Measurements from ENCODE around the gene GADD45G. TPM values are rescaled to one million over a fixed set of nuclear protein-coding genes. Genes with fewer than 3 reads are reported as not detected.

Gene GADD45G
- total and polyA plus RNA-seq, 4 donors, result 5.5 to 106 (median 43.3) TPM

DNA sequence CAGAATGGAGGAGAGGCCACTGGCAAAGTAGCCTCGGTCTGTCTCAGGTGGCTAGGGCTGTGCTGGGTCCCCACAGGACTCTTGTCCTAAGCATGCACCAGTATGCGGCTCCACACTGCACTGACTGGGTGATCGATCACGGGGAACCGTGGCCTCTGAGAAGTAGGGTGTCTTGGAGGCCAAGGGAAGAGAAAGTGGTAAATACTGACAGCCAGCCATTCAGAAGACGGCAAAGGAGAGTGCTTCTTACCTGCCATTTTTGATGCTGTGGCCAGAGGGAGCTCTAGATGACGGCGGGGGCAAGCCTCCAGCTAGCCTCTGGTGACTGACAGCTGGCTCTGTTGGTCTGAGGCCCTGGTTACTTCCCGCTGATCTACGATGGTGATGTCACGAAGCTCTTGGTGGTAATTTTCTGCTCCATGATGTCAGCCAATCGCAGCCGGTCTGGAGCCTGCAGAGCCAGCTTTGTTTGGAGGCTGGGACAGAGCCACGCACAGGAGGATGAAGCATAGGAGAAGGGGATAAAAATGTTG, 40.4 kb upstream of the GADD45G start (continued):
- TF ChIP-seq, protein P1, sequence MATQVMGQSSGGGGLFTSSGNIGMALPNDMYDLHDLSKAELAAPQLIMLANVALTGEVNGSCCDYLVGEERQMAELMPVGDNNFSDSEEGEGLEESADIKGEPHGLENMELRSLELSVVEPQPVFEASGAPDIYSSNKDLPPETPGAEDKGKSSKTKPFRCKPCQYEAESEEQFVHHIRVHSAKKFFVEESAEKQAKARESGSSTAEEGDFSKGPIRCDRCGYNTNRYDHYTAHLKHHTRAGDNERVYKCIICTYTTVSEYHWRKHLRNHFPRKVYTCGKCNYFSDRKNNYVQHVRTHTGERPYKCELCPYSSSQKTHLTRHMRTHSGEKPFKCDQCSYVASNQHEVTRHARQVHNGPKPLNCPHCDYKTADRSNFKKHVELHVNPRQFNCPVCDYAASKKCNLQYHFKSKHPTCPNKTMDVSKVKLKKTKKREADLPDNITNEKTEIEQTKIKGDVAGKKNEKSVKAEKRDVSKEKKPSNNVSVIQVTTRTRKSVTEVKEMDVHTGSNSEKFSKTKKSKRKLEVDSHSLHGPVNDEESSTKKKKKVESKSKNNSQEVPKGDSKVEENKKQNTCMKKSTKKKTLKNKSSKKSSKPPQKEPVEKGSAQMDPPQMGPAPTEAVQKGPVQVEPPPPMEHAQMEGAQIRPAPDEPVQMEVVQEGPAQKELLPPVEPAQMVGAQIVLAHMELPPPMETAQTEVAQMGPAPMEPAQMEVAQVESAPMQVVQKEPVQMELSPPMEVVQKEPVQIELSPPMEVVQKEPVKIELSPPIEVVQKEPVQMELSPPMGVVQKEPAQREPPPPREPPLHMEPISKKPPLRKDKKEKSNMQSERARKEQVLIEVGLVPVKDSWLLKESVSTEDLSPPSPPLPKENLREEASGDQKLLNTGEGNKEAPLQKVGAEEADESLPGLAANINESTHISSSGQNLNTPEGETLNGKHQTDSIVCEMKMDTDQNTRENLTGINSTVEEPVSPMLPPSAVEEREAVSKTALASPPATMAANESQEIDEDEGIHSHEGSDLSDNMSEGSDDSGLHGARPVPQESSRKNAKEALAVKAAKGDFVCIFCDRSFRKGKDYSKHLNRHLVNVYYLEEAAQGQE (IDR thresholded peaks at IDR 0.05), result no peak
- TF ChIP-seq RAD21 (IDR thresholded peaks at IDR 0.05), result no peak
- TF ChIP-seq HNF4G (IDR thresholded peaks at IDR 0.05), result no peak
- TF ChIP-seq TAF1 (conservative IDR thresholded peaks at IDR 0.05), result no peak
- no peak for TF ChIP-seq HNF4A (conservative IDR thresholded peaks at IDR 0.05)
- TF ChIP-seq NR2F2 (IDR thresholded peaks at IDR 0.05), result no peak

DNA sequence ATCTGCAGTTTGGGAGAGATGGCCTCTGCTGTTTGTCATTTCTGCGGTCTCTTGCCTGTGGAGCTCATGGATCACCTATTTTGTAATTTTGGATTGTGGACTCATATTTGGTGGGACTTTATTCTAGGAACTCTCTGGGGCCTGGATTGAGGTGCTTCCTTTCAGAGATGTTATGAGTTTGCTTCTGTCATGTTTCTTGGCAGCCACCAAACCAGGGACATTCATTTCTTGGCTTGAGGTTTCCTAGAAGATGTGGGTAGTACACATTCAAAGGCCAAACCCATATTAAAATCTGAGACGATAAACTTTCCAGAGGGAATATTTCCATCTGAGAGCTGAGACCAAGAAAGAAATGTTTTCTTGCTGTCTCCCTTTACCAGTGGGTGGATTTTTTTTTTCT, 37.2 kb upstream of the GADD45G start:
- no peak overlapping the region for H3K27ac ChIP-seq (ENCODE audit: low read depth in 1 of 2, low read length in 2 of 2)
- no peaks in the 10 kb centered on the region for H3K36me3 ChIP-seq (ENCODE audit: control insufficient read depth in 4 of 4, insufficient read depth in 3 of 4, low read depth in 1 of 4, low read length in 3 of 4)
- WGBS, result 97% methylated on average over 2 of the region's 2 CpGs
- no peaks in the 10 kb centered on the region for H3K4me1 ChIP-seq (ENCODE audit: control insufficient read depth in 4 of 4, insufficient read depth in 4 of 4, low read length in 3 of 4)
- H3K9me3 ChIP-seq (ENCODE audit: control insufficient read depth in 4 of 4, low read length in 3 of 4), result no peaks in the 10 kb centered on the region
- no peak for DNase-seq (ENCODE audit: low spot score)
- no peaks in the 10 kb centered on the region for H3K27me3 ChIP-seq (ENCODE audit: control insufficient read depth in 4 of 4, insufficient read depth in 4 of 4, low read length in 3 of 4)
- TF ChIP-seq FOXA2 (IDR thresholded peaks at IDR 0.05) (no peak), YY1 (IDR thresholded peaks at IDR 0.05) (no peak), SP1 (IDR thresholded peaks at IDR 0.05) (no peak), RXRA (IDR thresholded peaks at IDR 0.05) (no peak), TAF1 (conservative IDR thresholded peaks at IDR 0.05) (no peak), JUND (IDR thresholded peaks at IDR 0.05) (no peak), GABPA (IDR thresholded peaks at IDR 0.05 in 1 of 2, conservative IDR thresholded peaks at IDR 0.05 in 1 of 2) (no peak), RAD21 (IDR thresholded peaks at IDR 0.05) (no peak), EGR1 (IDR thresholded peaks at IDR 0.05; ENCODE audit: low read depth in 2 of 2) (no peak), HNF4G (IDR thresholded peaks at IDR 0.05) (no peak), NR2F2 (IDR thresholded peaks at IDR 0.05) (no peak), HNF4A (conservative IDR thresholded peaks at IDR 0.05) (no peak), FOXA1 (IDR thresholded peaks at IDR 0.05) (no peak)
- TF ChIP-seq, protein P2, sequence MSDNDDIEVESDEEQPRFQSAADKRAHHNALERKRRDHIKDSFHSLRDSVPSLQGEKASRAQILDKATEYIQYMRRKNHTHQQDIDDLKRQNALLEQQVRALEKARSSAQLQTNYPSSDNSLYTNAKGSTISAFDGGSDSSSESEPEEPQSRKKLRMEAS (IDR thresholded peaks at IDR 0.05), result no peak
- TF ChIP-seq, protein P3, sequence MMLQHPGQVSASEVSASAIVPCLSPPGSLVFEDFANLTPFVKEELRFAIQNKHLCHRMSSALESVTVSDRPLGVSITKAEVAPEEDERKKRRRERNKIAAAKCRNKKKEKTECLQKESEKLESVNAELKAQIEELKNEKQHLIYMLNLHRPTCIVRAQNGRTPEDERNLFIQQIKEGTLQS (IDR thresholded peaks at IDR 0.05), result no peak
- TF ChIP-seq, protein P1 (IDR thresholded peaks at IDR 0.05), result no peak
- TF ChIP-seq, protein P4, sequence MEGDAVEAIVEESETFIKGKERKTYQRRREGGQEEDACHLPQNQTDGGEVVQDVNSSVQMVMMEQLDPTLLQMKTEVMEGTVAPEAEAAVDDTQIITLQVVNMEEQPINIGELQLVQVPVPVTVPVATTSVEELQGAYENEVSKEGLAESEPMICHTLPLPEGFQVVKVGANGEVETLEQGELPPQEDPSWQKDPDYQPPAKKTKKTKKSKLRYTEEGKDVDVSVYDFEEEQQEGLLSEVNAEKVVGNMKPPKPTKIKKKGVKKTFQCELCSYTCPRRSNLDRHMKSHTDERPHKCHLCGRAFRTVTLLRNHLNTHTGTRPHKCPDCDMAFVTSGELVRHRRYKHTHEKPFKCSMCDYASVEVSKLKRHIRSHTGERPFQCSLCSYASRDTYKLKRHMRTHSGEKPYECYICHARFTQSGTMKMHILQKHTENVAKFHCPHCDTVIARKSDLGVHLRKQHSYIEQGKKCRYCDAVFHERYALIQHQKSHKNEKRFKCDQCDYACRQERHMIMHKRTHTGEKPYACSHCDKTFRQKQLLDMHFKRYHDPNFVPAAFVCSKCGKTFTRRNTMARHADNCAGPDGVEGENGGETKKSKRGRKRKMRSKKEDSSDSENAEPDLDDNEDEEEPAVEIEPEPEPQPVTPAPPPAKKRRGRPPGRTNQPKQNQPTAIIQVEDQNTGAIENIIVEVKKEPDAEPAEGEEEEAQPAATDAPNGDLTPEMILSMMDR (IDR thresholded peaks at IDR 0.05; ENCODE audit: low read depth, low read length, missing input control), result no peak
- TF ChIP-seq, protein P5, sequence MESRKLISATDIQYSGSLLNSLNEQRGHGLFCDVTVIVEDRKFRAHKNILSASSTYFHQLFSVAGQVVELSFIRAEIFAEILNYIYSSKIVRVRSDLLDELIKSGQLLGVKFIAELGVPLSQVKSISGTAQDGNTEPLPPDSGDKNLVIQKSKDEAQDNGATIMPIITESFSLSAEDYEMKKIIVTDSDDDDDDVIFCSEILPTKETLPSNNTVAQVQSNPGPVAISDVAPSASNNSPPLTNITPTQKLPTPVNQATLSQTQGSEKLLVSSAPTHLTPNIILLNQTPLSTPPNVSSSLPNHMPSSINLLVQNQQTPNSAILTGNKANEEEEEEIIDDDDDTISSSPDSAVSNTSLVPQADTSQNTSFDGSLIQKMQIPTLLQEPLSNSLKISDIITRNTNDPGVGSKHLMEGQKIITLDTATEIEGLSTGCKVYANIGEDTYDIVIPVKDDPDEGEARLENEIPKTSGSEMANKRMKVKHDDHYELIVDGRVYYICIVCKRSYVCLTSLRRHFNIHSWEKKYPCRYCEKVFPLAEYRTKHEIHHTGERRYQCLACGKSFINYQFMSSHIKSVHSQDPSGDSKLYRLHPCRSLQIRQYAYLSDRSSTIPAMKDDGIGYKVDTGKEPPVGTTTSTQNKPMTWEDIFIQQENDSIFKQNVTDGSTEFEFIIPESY (IDR thresholded peaks at IDR 0.05), result no peak
- H3K9ac ChIP-seq (ENCODE audit: low read depth in 1 of 2, low read length in 2 of 2), result no peak overlapping the region
- H3K4me3 ChIP-seq (ENCODE audit: low read depth in 1 of 3, low read length in 3 of 3), result no peak overlapping the region
